ENCODE measurements around the gene ZNF487.

Gene ZNF487

DNA sequence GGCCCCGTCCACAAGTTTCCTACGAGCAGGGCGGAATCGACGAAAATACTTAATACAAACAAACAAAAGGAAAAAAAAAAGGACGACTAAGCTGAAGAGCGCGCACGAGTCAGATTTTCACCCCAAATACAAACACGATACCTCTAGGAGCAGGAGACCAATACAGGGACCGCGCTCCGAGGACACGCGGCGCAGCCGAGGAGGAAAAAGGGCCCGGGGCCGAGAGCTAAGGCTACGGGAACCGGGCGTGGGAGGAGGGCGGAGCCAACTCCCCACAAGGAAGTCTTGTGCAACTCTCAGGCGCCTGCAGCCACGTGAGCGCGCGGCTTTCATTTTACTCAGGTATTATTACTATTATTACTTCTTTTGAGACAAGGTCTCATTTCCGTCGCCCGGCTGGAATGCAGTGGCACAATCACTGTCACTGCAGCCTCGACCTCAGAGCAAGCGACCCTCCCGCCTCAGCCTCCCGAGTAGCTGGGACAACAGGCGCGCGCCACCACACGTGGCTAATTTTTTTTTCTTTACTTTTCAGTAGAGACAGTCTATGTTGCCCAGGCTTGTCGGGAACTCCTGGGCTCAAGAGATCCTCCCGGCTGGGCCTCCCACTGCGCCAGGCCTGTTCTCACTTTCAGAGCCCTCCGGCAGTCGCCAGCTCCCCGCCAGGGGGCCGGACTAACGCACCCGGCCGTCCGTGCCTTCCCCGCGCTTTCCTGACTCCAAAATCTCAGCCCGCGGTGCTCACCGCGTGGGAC is 29.2 kb upstream of the ZNF487 start:
- peak overlapping the region; percentile 93 for H3K4me3 ChIP-seq (ENCODE audit: low read length)
- no peaks in the 10 kb centered on the region for H3K9me3 ChIP-seq (replicated peaks; ENCODE audit: low read length)
- peaks cover 10% of the 10 kb centered on the region for H3K36me3 ChIP-seq (ENCODE audit: insufficient read depth, low read length)
- peaks cover 29% of the 10 kb centered on the region for H3K4me1 ChIP-seq (ENCODE audit: control insufficient read depth, insufficient read depth, low read length)
- peak overlapping the region; percentile 99 for H3K4me2 ChIP-seq (ENCODE audit: low read length)
- no peaks in the 10 kb centered on the region for H3K27me3 ChIP-seq (ENCODE audit: control insufficient read depth, insufficient read depth, low read length)
- peak overlapping the region; percentile 96 for H3K9ac ChIP-seq (ENCODE audit: low read depth, low read length)

DNA sequence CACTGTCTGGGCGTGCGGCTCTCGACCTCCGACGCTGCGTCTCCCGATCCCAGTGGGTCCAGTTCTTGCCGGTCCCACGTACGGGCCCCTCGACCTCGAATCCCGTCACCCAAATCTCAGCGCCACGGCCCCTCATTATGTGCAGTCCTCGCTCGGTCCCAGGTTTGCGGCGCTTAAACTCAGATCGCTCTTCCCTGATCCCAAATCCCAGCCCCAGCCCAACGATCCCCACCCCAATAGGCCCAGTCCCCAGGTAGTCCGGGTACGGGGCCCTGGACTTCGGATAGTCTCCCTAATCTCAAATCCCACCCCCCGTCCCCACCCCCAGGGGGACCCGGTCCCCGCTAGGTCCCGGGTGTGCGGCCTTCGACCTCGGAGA is 28.6 kb upstream of the ZNF487 start:
- Histone ChIP-seq H3K4me2 (ENCODE audit: low read length) (peak overlapping the region; percentile 99), H3K9ac (ENCODE audit: low read depth, low read length) (peak overlapping the region; percentile 96), H3K4me1 (ENCODE audit: control insufficient read depth, insufficient read depth, low read length) (peaks cover 23% of the 10 kb centered on the region), H3K27me3 (ENCODE audit: control insufficient read depth, insufficient read depth, low read length) (no peaks in the 10 kb centered on the region), H3K36me3 (ENCODE audit: insufficient read depth, low read length) (peaks cover 5% of the 10 kb centered on the region), H3K4me3 (ENCODE audit: low read length) (peak overlapping the region; percentile 93), H3K9me3 (replicated peaks; ENCODE audit: low read length) (no peaks in the 10 kb centered on the region)

DNA sequence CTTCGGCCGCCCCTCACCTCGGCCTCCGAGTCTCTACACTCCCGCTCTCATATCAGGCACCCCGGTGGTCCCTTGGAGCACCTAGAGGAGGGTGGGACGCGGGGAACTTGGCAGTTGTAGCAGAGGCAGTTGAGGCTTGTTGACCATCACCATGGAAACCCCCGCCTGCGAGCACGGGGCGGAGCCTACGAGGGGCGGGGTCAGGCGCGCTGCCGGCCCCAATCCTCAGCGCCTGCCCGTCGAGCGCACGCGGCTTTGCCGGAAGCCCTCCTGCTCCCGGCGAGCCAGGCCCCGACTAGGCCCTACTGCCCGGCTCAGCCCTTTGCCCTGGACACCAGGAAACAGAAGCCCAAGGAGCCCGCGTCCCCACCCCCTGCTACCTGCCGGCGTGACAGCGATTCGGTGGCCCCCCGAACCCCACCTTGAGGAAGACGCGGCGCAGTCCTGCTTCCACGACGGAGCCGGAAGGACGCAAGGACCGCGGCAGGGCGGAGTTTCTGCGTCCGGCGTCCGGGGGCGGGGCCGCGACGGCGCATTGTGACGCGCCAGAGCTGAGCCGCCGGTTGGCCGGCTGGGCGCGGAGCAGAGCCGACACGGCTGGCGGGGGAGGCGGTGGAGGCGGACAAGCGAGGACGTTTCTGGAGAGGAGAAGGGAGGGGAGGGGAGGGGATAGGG is 28.1 kb upstream of the ZNF487 start, which contains the start of gene HNRNPF:
TSS of gene HNRNPF (minus strand) at position 477 of the 675 bp plus-strand sequence. CDS start 21,302 bp downstream, outside the sequence.
- Histone ChIP-seq H3K9ac (ENCODE audit: low read depth, low read length) (peak within 1 kb of the TSS; percentile 96), H3K4me3 (ENCODE audit: low read length) (peak within 1 kb of the TSS; percentile 93), H3K9me3 (replicated peaks; ENCODE audit: low read length) (no peaks in the 10 kb centered on the region), H3K27me3 (ENCODE audit: control insufficient read depth, insufficient read depth, low read length) (no peaks in the 10 kb centered on the region), H3K36me3 (ENCODE audit: insufficient read depth, low read length) (peaks cover under 1% of the 10 kb centered on the region), H3K4me2 (ENCODE audit: low read length) (peak within 1 kb of the TSS; percentile 99), H3K4me1 (ENCODE audit: control insufficient read depth, insufficient read depth, low read length) (peaks cover 18% of the 10 kb centered on the region)

DNA sequence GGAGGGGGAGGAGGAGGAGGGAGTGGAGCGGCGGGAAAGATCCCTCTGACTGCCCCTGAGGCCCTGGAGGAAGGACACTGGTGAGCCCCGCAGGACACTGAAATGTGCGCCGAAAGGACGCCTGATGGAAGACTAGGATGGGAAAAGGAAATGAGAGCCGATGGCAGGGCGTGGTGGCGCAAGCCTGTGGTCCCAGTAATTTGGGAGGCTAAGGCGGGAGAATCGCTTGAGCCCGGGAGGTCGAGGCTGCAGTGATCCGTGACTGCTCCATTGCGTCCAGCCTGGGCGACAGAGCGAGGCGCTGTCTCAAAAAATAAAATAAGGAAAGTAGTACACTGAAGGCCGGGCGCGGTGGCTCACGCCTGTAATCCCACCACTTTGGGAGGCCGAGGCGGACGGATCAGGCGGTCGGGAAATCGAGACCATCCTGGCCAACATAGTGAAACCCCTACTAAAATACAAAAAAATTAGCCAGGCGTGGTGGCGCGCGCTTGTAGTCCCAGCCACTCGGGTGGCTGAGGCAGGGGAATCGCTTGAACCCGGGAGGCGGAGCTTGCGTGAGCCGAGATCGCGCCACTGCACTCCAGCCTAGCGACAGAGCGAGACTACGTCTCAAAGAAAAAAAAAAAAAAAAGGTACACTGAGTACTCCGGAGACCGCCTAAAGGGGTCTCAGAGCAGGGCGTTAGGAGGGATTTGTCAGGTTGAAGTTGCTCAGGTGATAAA is 27.4 kb upstream of the ZNF487 start:
- no peaks in the 10 kb centered on the region for H3K9me3 ChIP-seq (replicated peaks; ENCODE audit: low read length)

DNA sequence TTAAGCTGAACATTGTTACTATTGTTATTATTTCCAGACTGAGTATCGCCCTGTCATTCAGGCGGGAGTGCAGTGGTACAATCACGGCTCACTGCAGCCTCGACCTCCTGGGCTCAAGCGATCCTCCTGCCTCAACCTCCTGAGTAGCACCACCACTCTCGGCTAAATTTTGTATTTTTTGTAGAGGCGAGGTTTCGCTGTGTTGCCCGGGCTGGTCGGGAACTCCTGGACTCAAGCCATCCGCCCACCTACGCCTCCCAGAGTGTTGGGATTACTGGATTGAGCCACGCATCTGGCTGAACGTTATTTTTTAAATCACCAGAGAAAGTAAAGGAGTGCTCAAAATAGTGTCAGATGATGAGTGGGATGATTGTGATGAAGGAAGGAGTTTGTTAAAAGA is 26.6 kb upstream of the ZNF487 start:
- Histone ChIP-seq H3K27me3 (ENCODE audit: control insufficient read depth, insufficient read depth, low read length) (no peaks in the 10 kb centered on the region), H3K4me3 (ENCODE audit: low read length) (no peak overlapping the region), H3K9ac (ENCODE audit: low read depth, low read length) (no peak overlapping the region), H3K9me3 (replicated peaks; ENCODE audit: low read length) (no peaks in the 10 kb centered on the region), H3K36me3 (ENCODE audit: insufficient read depth, low read length) (no peaks in the 10 kb centered on the region), H3K4me1 (ENCODE audit: control insufficient read depth, insufficient read depth, low read length) (peaks cover 6% of the 10 kb centered on the region), H3K4me2 (ENCODE audit: low read length) (peak overlapping the region; percentile 76)

More for the DNA sequence above, 27.4 kb upstream of the ZNF487 start:
- Histone ChIP-seq H3K4me3 (ENCODE audit: low read length) (peak overlapping the region; percentile 93), H3K27me3 (ENCODE audit: control insufficient read depth, insufficient read depth, low read length) (no peaks in the 10 kb centered on the region), H3K4me1 (ENCODE audit: control insufficient read depth, insufficient read depth, low read length) (peaks cover 12% of the 10 kb centered on the region), H3K4me2 (ENCODE audit: low read length) (peak overlapping the region; percentile 76), H3K9ac (ENCODE audit: low read depth, low read length) (peak overlapping the region; percentile 96), H3K36me3 (ENCODE audit: insufficient read depth, low read length) (no peaks in the 10 kb centered on the region)

DNA sequence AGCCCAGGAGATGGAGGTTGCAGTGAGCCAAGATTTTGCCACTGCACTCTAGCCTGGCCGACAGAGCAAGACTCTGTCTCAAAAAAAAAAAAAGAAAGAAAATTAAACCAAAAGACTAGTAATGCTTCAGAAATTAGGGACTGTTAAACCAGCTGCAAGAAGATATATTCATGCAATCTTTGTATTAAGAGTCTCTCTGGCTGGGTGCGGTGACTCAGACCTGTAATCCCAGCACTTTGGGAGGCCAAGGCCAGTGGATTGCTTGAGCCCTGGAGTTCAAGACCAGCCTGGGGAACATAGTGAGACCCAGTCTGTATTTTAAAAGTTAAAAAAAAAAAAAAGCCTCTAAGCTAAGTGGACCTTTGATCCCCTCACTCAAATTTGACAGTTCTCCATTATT is 25.4 kb upstream of the ZNF487 start:
- Histone ChIP-seq H3K4me1 (ENCODE audit: control insufficient read depth, insufficient read depth, low read length) (no peaks in the 10 kb centered on the region), H3K9ac (ENCODE audit: low read depth, low read length) (no peak overlapping the region), H3K27me3 (ENCODE audit: control insufficient read depth, insufficient read depth, low read length) (no peaks in the 10 kb centered on the region), H3K4me3 (ENCODE audit: low read length) (no peak overlapping the region), H3K36me3 (ENCODE audit: insufficient read depth, low read length) (no peaks in the 10 kb centered on the region), H3K9me3 (replicated peaks; ENCODE audit: low read length) (no peaks in the 10 kb centered on the region), H3K4me2 (ENCODE audit: low read length) (no peak overlapping the region)

DNA sequence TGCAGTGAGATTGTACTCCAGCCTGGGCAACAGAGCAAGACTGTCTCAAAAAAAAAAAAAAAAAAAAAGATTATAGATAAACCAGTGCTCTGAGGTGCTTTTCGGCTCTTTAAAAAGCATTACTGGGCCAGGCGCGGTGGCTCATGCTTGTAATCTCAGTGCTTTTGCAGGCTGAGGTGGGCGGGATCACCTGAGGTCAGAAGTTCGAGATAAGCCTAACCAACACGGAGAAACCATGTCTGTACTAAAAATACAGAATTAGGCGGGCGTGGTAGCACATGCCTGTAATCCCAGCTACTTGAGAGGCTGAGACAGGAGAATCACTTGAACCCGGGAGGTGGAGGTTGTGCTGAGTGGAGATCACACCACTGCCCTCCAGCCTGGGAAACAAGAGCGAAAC is 21.4 kb upstream of the ZNF487 start:
- Histone ChIP-seq H3K4me1 (ENCODE audit: control insufficient read depth, insufficient read depth, low read length) (peaks cover 6% of the 10 kb centered on the region), H3K4me3 (ENCODE audit: low read length) (no peak overlapping the region), H3K4me2 (ENCODE audit: low read length) (no peak overlapping the region), H3K9me3 (replicated peaks; ENCODE audit: low read length) (no peaks in the 10 kb centered on the region), H3K36me3 (ENCODE audit: insufficient read depth, low read length) (no peaks in the 10 kb centered on the region), H3K27me3 (ENCODE audit: control insufficient read depth, insufficient read depth, low read length) (no peaks in the 10 kb centered on the region), H3K9ac (ENCODE audit: low read depth, low read length) (no peak overlapping the region)

DNA sequence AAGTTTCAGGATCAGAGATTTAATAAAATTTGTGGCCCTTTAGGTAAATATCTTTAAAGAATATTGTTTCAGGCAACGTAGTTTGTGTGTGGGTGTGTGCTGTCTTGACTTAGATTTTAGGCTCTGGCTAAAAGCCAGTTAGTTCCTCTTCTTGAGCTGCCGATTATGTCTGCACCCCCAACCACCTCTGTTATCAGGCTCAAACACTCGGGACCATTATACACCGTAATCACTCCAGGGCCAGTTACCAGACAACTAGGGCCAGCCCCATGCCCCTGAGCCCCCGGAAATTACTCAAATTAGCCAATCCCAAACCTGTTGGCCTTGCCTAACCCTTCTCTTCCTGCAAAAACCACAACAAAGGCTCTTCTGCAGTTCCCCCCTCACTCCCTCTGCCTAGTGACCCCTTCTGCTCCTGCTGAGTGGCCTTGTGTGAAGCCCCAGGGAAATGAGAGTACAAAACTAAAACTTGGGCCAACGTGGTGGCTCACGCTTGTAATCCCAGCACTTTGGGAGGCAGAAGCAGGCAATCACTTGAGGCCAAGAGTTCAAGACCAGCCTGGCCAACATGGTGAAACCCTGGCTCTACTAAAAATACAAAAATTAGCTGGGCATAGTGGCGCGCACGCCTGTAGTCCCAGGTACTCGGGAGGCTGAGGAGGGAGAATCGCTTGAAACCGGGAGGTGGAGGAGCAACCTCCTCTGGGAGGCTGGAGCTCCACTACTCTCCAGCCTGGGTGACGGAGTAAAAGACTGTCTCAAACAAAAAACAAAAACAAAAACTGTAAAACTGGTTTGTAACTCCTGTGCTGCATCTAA is 18.8 kb upstream of the ZNF487 start:
- H3K4me1 ChIP-seq (ENCODE audit: control insufficient read depth, insufficient read depth, low read length), result peaks cover 15% of the 10 kb centered on the region

DNA sequence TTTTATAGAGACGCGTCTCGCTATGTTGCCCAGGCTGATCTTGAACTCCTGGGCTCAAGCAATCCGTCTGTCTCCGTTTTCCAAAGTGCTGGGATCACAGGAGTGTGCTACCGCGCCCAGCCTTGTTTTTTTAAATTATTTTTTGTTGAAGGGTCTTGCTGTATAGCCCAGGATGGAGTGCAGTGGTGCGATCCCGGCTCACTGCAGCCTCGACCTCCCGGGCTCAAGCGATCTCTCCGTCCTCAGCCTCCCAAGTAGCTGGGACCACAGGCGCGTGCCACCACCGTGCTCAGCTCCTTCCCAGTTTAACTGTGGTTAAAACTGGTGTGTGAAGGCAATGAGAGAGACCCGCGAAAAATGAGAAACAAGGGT is 16.9 kb upstream of the ZNF487 start:
- Histone ChIP-seq H3K4me1 (ENCODE audit: control insufficient read depth, insufficient read depth, low read length) (peaks cover 15% of the 10 kb centered on the region), H3K9ac (ENCODE audit: low read depth, low read length) (peak overlapping the region; percentile 89), H3K9me3 (replicated peaks; ENCODE audit: low read length) (no peaks in the 10 kb centered on the region), H3K36me3 (ENCODE audit: insufficient read depth, low read length) (no peaks in the 10 kb centered on the region), H3K4me2 (ENCODE audit: low read length) (peak overlapping the region; percentile 91), H3K27me3 (ENCODE audit: control insufficient read depth, insufficient read depth, low read length) (no peaks in the 10 kb centered on the region), H3K4me3 (ENCODE audit: low read length) (peak overlapping the region; percentile 72)

More for the DNA sequence above, 18.8 kb upstream of the ZNF487 start:
- Histone ChIP-seq H3K4me2 (ENCODE audit: low read length) (no peak overlapping the region), H3K27me3 (ENCODE audit: control insufficient read depth, insufficient read depth, low read length) (no peaks in the 10 kb centered on the region), H3K9me3 (replicated peaks; ENCODE audit: low read length) (no peaks in the 10 kb centered on the region), H3K36me3 (ENCODE audit: insufficient read depth, low read length) (no peaks in the 10 kb centered on the region), H3K9ac (ENCODE audit: low read depth, low read length) (no peak overlapping the region), H3K4me3 (ENCODE audit: low read length) (no peak overlapping the region)

DNA sequence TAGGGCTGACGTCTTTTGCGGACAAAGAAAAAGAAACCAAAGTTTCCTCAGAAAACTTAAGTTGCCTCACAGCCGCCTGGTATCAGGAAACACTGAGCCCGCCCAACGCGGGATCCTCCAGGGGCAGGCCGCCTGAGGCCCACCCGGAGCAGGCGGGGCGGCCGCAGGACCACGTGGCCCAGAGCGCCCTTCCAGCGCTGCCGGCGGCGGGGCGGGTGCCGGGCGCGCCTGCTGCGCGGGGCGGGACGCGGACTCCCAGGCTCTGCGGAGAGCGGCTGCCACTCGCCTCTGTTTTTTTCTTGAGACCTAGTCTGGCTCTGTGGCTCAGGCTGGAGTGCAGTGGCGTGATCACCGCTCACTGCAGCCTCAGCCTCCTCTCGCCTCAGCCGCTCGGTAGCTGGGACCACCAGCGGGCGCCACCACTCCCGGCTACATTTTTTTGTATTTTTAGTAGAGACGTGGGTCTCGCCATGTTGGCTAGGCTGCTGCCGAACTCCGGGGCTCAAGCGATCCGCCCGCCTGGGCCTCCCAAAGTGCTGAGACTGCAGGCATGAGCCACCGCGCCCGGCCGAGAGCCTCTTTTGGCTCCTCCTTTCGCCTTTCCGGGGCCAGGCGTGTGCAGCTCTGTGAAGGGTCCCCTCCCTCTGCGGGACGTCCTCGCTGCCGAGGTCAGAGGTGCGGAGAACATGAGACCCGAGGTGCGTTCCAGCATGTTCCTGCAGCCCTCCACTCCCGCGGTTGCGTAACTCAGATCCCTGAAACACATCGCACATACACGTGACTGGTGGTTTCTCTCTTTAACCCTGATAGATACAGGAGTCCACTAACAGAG is 16.3 kb upstream of the ZNF487 start:
- Histone ChIP-seq H3K9me3 (replicated peaks; ENCODE audit: low read length) (no peaks in the 10 kb centered on the region), H3K4me1 (ENCODE audit: control insufficient read depth, insufficient read depth, low read length) (peaks cover 15% of the 10 kb centered on the region), H3K4me2 (ENCODE audit: low read length) (peak overlapping the region; percentile 91), H3K36me3 (ENCODE audit: insufficient read depth, low read length) (no peaks in the 10 kb centered on the region), H3K9ac (ENCODE audit: low read depth, low read length) (peak overlapping the region; percentile 89), H3K27me3 (ENCODE audit: control insufficient read depth, insufficient read depth, low read length) (no peaks in the 10 kb centered on the region), H3K4me3 (ENCODE audit: low read length) (peak overlapping the region; percentile 72)
